H9 (cell line): ENCODE results near the gene PGPEP1. TPM values are rescaled to one million over a fixed set of nuclear protein-coding genes. Genes with fewer than 3 reads are reported as not detected.

Source experiments
- DNase-seq: peaks from one replicate; pipeline ENCODE4 v3.0.0-alpha.2; 2017
- H2AFZ ChIP-seq: one replicate; pipeline ENCODE4 v1.6.1; 2013; ENCODE audit warnings: mild to moderate bottlenecking, low read length, control low read depth, moderate library complexity
- H2AK5ac ChIP-seq: 2 replicates; pipeline ENCODE4 v1.6.1; 2013; ENCODE audit warnings: low read length, control low read depth, mixed read lengths; ENCODE audit not compliant: insufficient read length
- H2BK120ac ChIP-seq: one replicate; pipeline ENCODE4 v1.6.1; 2013; ENCODE audit warnings: low read depth, mild to moderate bottlenecking, low read length, control low read depth, inconsistent platforms; ENCODE audit not compliant: poor library complexity, severe bottlenecking
- H2BK12ac ChIP-seq: 2 replicates; pipeline ENCODE4 v1.6.1; 2013; ENCODE audit warnings: low read length, control low read depth, mixed read lengths, low read depth; ENCODE audit not compliant: insufficient read length
- H2BK15ac ChIP-seq: 2 replicates; pipeline ENCODE4 v1.6.1; 2013; ENCODE audit warnings: low read depth, low read length, control low read depth
- H2BK20ac ChIP-seq: one replicate; pipeline ENCODE4 v1.6.1; 2013; ENCODE audit warnings: low read depth, mild to moderate bottlenecking, low read length, control low read depth, inconsistent platforms; ENCODE audit not compliant: poor library complexity, severe bottlenecking
- H2BK5ac ChIP-seq: 2 replicates; pipeline ENCODE4 v1.6.1; 2013; ENCODE audit warnings: low read length, control low read depth, mixed read lengths; ENCODE audit not compliant: insufficient read length
- H3K14ac ChIP-seq: 2 replicates; pipeline ENCODE4 v1.6.1; 2013; ENCODE audit warnings: low read length, control low read depth; ENCODE audit not compliant: insufficient read depth
- H3K18ac ChIP-seq: 2 replicates; pipeline ENCODE4 v1.6.1; 2013; ENCODE audit warnings: low read depth, mild to moderate bottlenecking, mixed read lengths, low read length, control low read depth; ENCODE audit not compliant: insufficient read length
- H3K23ac ChIP-seq: 2 replicates; pipeline ENCODE4 v1.6.1; 2013; ENCODE audit warnings: low read length, control low read depth, mixed read lengths, low read depth; ENCODE audit not compliant: insufficient read length
- H3K23me2 ChIP-seq: 2 replicates; pipeline ENCODE4 v1.6.1; 2013; ENCODE audit warnings: low read depth, mild to moderate bottlenecking, mixed read lengths, low read length, control low read depth; ENCODE audit not compliant: insufficient read length, poor library complexity, severe bottlenecking
- H3K27ac ChIP-seq: 2 replicates; pipeline ENCODE4 v1.5.1; 2013; ENCODE audit warnings: low read length, control low read depth, mixed read lengths, low read depth; ENCODE audit not compliant: insufficient read length
- H3K27me3 ChIP-seq: 2 replicates; pipeline ENCODE4 v1.6.1; 2013; ENCODE audit warnings: low read length, control low read depth, inconsistent platforms; ENCODE audit not compliant: insufficient read depth
- H3K4ac ChIP-seq: 2 replicates; pipeline ENCODE4 v1.6.1; 2013; ENCODE audit warnings: low read depth, mild to moderate bottlenecking, control low read depth, inconsistent platforms, low read length, moderate library complexity
- H3K4me1 ChIP-seq: 2 replicates; pipeline ENCODE4 v1.6.1; 2013; ENCODE audit warnings: low read length, control low read depth, inconsistent platforms; ENCODE audit not compliant: insufficient read depth
- H3K4me2 ChIP-seq: 2 replicates; pipeline ENCODE4 v1.6.1; 2013; ENCODE audit warnings: low read length, control low read depth, mixed read lengths; ENCODE audit not compliant: insufficient read length, insufficient read depth
- H3K56ac ChIP-seq: 2 replicates; pipeline ENCODE4 v1.6.1; 2013; ENCODE audit warnings: low read depth, mild to moderate bottlenecking, mixed read lengths, low read length, control low read depth; ENCODE audit not compliant: insufficient read length
- H3K79me1 ChIP-seq: 2 replicates; pipeline ENCODE4 v1.6.1; 2013; ENCODE audit warnings: low read depth, mild to moderate bottlenecking, moderate library complexity, low read length, control low read depth, inconsistent platforms; ENCODE audit not compliant: insufficient read depth, poor library complexity, severe bottlenecking
- H3K79me2 ChIP-seq: 2 replicates; pipeline ENCODE4 v1.6.1; 2013; ENCODE audit warnings: low read length, control low read depth, inconsistent platforms; ENCODE audit not compliant: insufficient read depth
- H3K9ac ChIP-seq: 2 replicates; pipeline ENCODE4 v1.6.1; 2013; ENCODE audit warnings: low read length, control low read depth, mixed read lengths; ENCODE audit not compliant: insufficient read length; ENCODE audit errors: extremely low read depth
- H3K9me3 ChIP-seq: one replicate; pipeline ENCODE4 v1.6.1; 2013; ENCODE audit warnings: low read depth, low read length, inconsistent platforms; ENCODE audit not compliant: control insufficient read depth
- H3T11ph ChIP-seq: one replicate; pipeline ENCODE4 v1.6.1; 2013; ENCODE audit warnings: mild to moderate bottlenecking, low read length, control low read depth, inconsistent platforms
- H4K20me1 ChIP-seq: one replicate; pipeline ENCODE4 v1.6.1; 2013; ENCODE audit not compliant: control insufficient read depth, insufficient read length, insufficient read depth
- H4K5ac ChIP-seq: 2 replicates; pipeline ENCODE4 v1.6.1; 2013; ENCODE audit warnings: low read depth, mild to moderate bottlenecking, mixed read lengths, low read length, control low read depth; ENCODE audit not compliant: insufficient read length
- H4K8ac ChIP-seq: replicated peaks from 2 replicates; pipeline ENCODE4 v1.6.1; 2013; ENCODE audit warnings: low read length, control low read depth, mixed read lengths, low read depth; ENCODE audit not compliant: insufficient read length
- H4K91ac ChIP-seq: 2 replicates; pipeline ENCODE4 v1.6.1; 2013; ENCODE audit warnings: low read depth, mild to moderate bottlenecking, moderate library complexity, mixed read lengths, low read length, control low read depth; ENCODE audit not compliant: insufficient read length
- H3K27ac Mint-ChIP-seq, 3 experiments: 2 replicates in 2 of 3; 3 replicates in 1 of 3; pipeline ENCODE4 v1.8.0; 2020 to 2021; ENCODE audit warnings: mixed read lengths in 3 of 3, mild to moderate bottlenecking in 1 of 3, moderate library complexity in 1 of 3
- H3K27me3 Mint-ChIP-seq: 2 replicates; pipeline ENCODE4 v1.8.0; 2021; ENCODE audit warnings: low read depth, mild to moderate bottlenecking, moderate library complexity, mixed read lengths
- H3K36me3 Mint-ChIP-seq, 3 experiments: 2 replicates in 2 of 3; 3 replicates in 1 of 3; pipeline ENCODE4 v1.8.0; 2020 to 2021; ENCODE audit warnings: low read depth in 3 of 3, mixed read lengths in 3 of 3; ENCODE audit not compliant: insufficient read depth in 1 of 3
- H3K4me1 Mint-ChIP-seq, 2 experiments: 2 replicates each; pipeline ENCODE4 v1.8.0; 2020; ENCODE audit warnings: mixed read lengths in 2 of 2
- H3K4me3 Mint-ChIP-seq, 2 experiments: 2 replicates in 1 of 2; 3 replicates in 1 of 2; pipeline ENCODE4 v1.8.0; 2020 to 2021; ENCODE audit warnings: mild to moderate bottlenecking in 2 of 2, mixed read lengths in 2 of 2, moderate library complexity in 1 of 2
- H3K9me3 Mint-ChIP-seq, 2 experiments: 2 replicates in 1 of 2; 3 replicates in 1 of 2; pipeline ENCODE4 v1.8.0; 2020; ENCODE audit warnings: mild to moderate bottlenecking in 2 of 2, mixed read lengths in 2 of 2, moderate library complexity in 1 of 2
- WGBS: extraction: QIAGEN DNeasy Blood & Tissue Kit; methylation state at CpG from one replicate; pipeline ENCODE4 v1.1.7; 2013; ENCODE audit warnings: missing lambda C conversion rate, low lambda C conversion rate, mixed read lengths; ENCODE audit not compliant: insufficient read length; ENCODE audit errors: extremely low coverage; 5-methylcytosine and 5-hydroxymethylcytosine counted together
- total RNA-seq: library from RNA; stranded (reverse); gene quantifications from 2 replicates; pipeline ENCODE4 v1.2.1, GENCODE V29; 2021
- TF ChIP-seq, protein P1 (sequence below): fragments of 200-600 bp; sonication (generic); conservative IDR thresholded peaks from 3 replicates; pipeline ENCODE4 v1.8.0; 2021; ENCODE audit warnings: antibody characterized with exemption, mild to moderate bottlenecking

The PGPEP1 gene
- total RNA-seq, 1 experiment from 2014 or later = 64.8 TPM

DNA sequence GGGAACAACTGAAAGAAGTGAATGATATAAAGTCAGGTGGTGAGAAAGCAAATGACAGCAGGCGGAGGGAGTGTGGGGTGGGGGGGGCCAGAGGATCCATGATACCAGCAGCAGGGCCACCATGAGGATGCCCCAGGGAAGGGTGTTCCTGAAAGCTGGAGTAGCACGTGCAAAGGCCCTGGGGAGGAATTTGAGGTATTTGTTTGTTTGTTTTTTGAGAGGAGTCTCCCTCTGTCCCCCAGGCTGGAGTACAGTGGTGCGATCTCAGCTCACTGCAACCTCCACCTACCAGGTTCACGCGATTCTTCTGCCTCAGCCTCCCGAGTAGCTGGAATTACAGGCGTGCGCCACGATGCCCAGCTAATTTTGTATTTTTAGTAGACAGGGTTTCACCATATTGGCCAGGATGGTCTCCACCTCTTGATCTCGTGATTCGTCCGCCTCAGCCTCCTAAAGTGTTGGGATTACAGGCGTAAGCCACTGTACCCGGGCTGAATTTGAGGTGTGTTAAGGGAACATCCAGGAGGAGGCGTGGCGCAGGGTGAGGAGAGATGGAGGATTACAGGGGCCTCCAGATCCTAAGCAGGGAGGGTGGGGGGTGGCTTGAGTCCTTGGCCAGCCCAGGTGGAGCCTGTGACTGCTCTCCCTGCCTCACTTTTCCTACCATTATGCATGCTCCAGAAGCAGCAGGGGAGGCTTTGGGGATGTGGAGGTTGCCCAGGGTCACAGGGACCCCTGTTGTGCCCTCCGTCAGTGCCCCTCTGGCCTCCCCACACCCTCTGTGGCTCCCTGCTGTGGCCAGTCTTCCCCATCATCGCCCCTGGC, 46.5 kb upstream of the PGPEP1 start:
- Histone ChIP-seq H2BK5ac (no peak overlapping the region), H3K23me2 (peaks cover 9% of the 10 kb centered on the region), H2BK20ac (no peak overlapping the region), H2BK12ac (no peak overlapping the region), H3K14ac (no peak overlapping the region), H2BK15ac (no peak overlapping the region), H3K9ac (no peak overlapping the region), H3K18ac (peak overlapping the region; percentile 1), H2AK5ac (no peak overlapping the region), H3K4me2 (peak overlapping the region; percentile 76), H3K79me1 (no peaks in the 10 kb centered on the region), H4K91ac (no peak overlapping the region), H3K27ac (no peak overlapping the region), H3K56ac (no peak overlapping the region), H3K4me1 (peaks cover 5% of the 10 kb centered on the region; the same call in 1 of the 2 replicates), H2BK120ac (no peak overlapping the region), H3K4ac (no peak overlapping the region), H3K23ac (no peak overlapping the region), H2AFZ (no peak overlapping the region), H3K9me3 (no peaks in the 10 kb centered on the region), H3K27me3 (no peaks in the 10 kb centered on the region), H4K5ac (no peak overlapping the region), H4K20me1 (no peaks in the 10 kb centered on the region), H3T11ph (no peak overlapping the region), H4K8ac (no peak overlapping the region), H3K79me2 (no peaks in the 10 kb centered on the region; the same call in 1 of the 2 replicates)
- Mint-ChIP-seq H3K4me1 (peaks cover 31 to 42% of the 10 kb centered on the region in 2 experiments), H3K27ac (peak overlapping the region; percentile 51 to 88 (median 74); a peak in 5 of 7 replicates), H3K9me3 (no peaks in the 10 kb centered on the region; a peak in 2 of 5 replicates), H3K4me3 (peak overlapping the region; percentile 81 to 90; a peak in 4 of 5 replicates), H3K36me3 (no peaks in the 10 kb centered on the region; a peak in 2 of 7 replicates), H3K27me3 (peaks cover 5% of the 10 kb centered on the region)
- WGBS = no CpG with 5 or more reads among the region's 18 CpGs
- TF ChIP-seq, protein P1, sequence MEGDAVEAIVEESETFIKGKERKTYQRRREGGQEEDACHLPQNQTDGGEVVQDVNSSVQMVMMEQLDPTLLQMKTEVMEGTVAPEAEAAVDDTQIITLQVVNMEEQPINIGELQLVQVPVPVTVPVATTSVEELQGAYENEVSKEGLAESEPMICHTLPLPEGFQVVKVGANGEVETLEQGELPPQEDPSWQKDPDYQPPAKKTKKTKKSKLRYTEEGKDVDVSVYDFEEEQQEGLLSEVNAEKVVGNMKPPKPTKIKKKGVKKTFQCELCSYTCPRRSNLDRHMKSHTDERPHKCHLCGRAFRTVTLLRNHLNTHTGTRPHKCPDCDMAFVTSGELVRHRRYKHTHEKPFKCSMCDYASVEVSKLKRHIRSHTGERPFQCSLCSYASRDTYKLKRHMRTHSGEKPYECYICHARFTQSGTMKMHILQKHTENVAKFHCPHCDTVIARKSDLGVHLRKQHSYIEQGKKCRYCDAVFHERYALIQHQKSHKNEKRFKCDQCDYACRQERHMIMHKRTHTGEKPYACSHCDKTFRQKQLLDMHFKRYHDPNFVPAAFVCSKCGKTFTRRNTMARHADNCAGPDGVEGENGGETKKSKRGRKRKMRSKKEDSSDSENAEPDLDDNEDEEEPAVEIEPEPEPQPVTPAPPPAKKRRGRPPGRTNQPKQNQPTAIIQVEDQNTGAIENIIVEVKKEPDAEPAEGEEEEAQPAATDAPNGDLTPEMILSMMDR = no peak
- DNase-seq = no peak
